GM21786 (cell line): ENCODE measurements around the gene PRH2.

ENCODE experiments used
- ATAC-seq: cut with Tn5 transposase; IDR thresholded peaks from one replicate; pipeline ENCODE4 v1.9.1; 2021; ENCODE audit not compliant: unreplicated experiment

The PRH2 gene

GRCh38 chr12:10928746-10929286 is at the start of gene PRH2:
Gene PRH2 (plus strand): TSS chr12:10929236. CDS start chr12:10929274, 38 bp downstream.
- no peak for ATAC-seq

GRCh38 chr12:10884086-10884725 is 44.8 kb upstream of the PRH2 start, which contains the start of gene PRH1:
Gene PRH1 (minus strand): TSS chr12:10884255. CDS start chr12:10884217, 38 bp downstream.
- no peak for ATAC-seq

- no peak for ATAC-seq
These were observed 39.8 kb upstream of the PRH2 start for GRCh38 chr12:10889226-10889625.

- no peak for ATAC-seq
These were observed 37.1 kb upstream of the PRH2 start for GRCh38 chr12:10891937-10892336.

- ATAC-seq, result no peak
These were observed 32.2 kb upstream of the PRH2 start for GRCh38 chr12:10896854-10897253.

GRCh38 chr12:10900530-10900929 is 28.5 kb upstream of the PRH2 start:
- ATAC-seq, result no peak

GRCh38 chr12:10900972-10901371 is 28.1 kb upstream of the PRH2 start:
- no peak for ATAC-seq

- ATAC-seq, result no peak
These were observed 27.6 kb upstream of the PRH2 start for GRCh38 chr12:10901427-10901826.

- no peak for ATAC-seq
These were observed 24.4 kb upstream of the PRH2 start for GRCh38 chr12:10904686-10905085.

- ATAC-seq, result no peak
These were observed 19.6 kb upstream of the PRH2 start, which contains the start of gene TAS2R13 for GRCh38 chr12:10909462-10909861. Gene TAS2R13 (minus strand): TSS chr12:10909562. CDS start chr12:10909298, 264 bp downstream.

- ATAC-seq, result no peak
These were observed 18.7 kb upstream of the PRH2 start for GRCh38 chr12:10910380-10910779.

- no peak for ATAC-seq
These were observed 9.2 kb upstream of the PRH2 start for GRCh38 chr12:10919809-10920208.

- no peak for ATAC-seq
These were observed 2.8 kb upstream of the PRH2 start for GRCh38 chr12:10926269-10926668.

GRCh38 chr12:10936506-10936905 is 7.5 kb downstream of the PRH2 start:
- ATAC-seq, result no peak

- no peak for ATAC-seq
These were observed 10.1 kb downstream of the PRH2 start, which contains the start of gene TAS2R14 for GRCh38 chr12:10939163-10939562. Gene TAS2R14 (minus strand): TSS chr12:10939263. CDS start chr12:10939207, 56 bp downstream.

GRCh38 chr12:10940389-10940788 is 11.4 kb downstream of the PRH2 start:
- no peak for ATAC-seq

- ATAC-seq, result no peak
These were observed 12.3 kb downstream of the PRH2 start for GRCh38 chr12:10941369-10941768.

- no peak for ATAC-seq
These were observed 13.0 kb downstream of the PRH2 start for GRCh38 chr12:10941916-10942607.

- ATAC-seq, result no peak
These were observed 14.1 kb downstream of the PRH2 start for GRCh38 chr12:10943167-10943566.

- ATAC-seq, result no peak
These were observed 23.6 kb downstream of the PRH2 start for GRCh38 chr12:10952645-10953044.

- no peak for ATAC-seq
These were observed 27.0 kb downstream of the PRH2 start for GRCh38 chr12:10956085-10956484.

GRCh38 chr12:10957741-10958140 is 28.7 kb downstream of the PRH2 start:
- no peak for ATAC-seq
